ENCODE results near the gene UTP3. TPM values are rescaled to one million over a fixed set of nuclear protein-coding genes. Genes with fewer than 3 reads are reported as not detected.
"Not testable (repeated sequence)": the region's sequence is repeated elsewhere in the genome, so short reads cannot be mapped to it uniquely, and the experiment has no call there.

Gene UTP3
- total and polyA plus RNA-seq, 4 donors = 6.5 to 12.8 (median 10.9) TPM

DNA sequence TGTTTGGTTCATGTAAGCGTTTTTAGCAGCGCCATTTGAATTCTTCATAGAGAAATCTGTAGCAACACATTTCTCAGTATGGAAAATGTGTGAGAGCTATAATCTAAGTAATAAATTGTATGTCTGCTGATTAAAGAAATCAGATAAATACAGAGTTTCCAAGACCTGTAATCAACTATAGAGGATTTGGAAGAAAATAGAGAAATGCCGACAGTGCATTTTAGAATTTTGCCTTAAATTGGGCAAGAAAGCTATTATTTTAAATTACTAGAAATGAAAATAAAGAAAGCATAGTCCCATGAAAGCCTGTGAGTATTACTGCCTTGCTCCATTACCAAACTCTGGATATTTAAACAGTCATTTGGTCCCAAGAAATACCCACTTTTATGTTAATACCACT, 36.1 kb downstream of the UTP3 start:
- no peak overlapping the region for H3K4me3 ChIP-seq (ENCODE audit: low read depth in 1 of 3, low read length in 3 of 3)
- no peak overlapping the region for H3K27ac ChIP-seq (ENCODE audit: low read depth in 1 of 2, low read length in 2 of 2)
- WGBS = 99% methylated on average over 3 of the region's 3 CpGs
- DNase-seq (ENCODE audit: low spot score) = no peak
- no peaks in the 10 kb centered on the region for H3K4me1 ChIP-seq (ENCODE audit: control insufficient read depth in 4 of 4, insufficient read depth in 4 of 4, low read length in 3 of 4)
- no peaks in the 10 kb centered on the region for H3K36me3 ChIP-seq (ENCODE audit: control insufficient read depth in 4 of 4, insufficient read depth in 3 of 4, low read depth in 1 of 4, low read length in 3 of 4)
- no peaks in the 10 kb centered on the region for H3K9me3 ChIP-seq (ENCODE audit: control insufficient read depth in 4 of 4, low read length in 3 of 4)
- no peak overlapping the region for H3K9ac ChIP-seq (ENCODE audit: low read depth in 1 of 2, low read length in 2 of 2)
- no peak for TF ChIP-seq YY1 (IDR thresholded peaks at IDR 0.05)
- TF ChIP-seq, protein P1, sequence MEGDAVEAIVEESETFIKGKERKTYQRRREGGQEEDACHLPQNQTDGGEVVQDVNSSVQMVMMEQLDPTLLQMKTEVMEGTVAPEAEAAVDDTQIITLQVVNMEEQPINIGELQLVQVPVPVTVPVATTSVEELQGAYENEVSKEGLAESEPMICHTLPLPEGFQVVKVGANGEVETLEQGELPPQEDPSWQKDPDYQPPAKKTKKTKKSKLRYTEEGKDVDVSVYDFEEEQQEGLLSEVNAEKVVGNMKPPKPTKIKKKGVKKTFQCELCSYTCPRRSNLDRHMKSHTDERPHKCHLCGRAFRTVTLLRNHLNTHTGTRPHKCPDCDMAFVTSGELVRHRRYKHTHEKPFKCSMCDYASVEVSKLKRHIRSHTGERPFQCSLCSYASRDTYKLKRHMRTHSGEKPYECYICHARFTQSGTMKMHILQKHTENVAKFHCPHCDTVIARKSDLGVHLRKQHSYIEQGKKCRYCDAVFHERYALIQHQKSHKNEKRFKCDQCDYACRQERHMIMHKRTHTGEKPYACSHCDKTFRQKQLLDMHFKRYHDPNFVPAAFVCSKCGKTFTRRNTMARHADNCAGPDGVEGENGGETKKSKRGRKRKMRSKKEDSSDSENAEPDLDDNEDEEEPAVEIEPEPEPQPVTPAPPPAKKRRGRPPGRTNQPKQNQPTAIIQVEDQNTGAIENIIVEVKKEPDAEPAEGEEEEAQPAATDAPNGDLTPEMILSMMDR (IDR thresholded peaks at IDR 0.05; ENCODE audit: low read depth, low read length, missing input control) = no peak
- TF ChIP-seq GABPA (IDR thresholded peaks at IDR 0.05 in 1 of 2, conservative IDR thresholded peaks at IDR 0.05 in 1 of 2) = no peak
- no peak for TF ChIP-seq FOXA1 (IDR thresholded peaks at IDR 0.05)
- no peak for TF ChIP-seq RXRA (IDR thresholded peaks at IDR 0.05)
- no peak for TF ChIP-seq ZBTB33 (IDR thresholded peaks at IDR 0.05)
- no peak for TF ChIP-seq HNF4G (IDR thresholded peaks at IDR 0.05)
- TF ChIP-seq SP1 (IDR thresholded peaks at IDR 0.05) = no peak
- no peak for TF ChIP-seq FOXA2 (IDR thresholded peaks at IDR 0.05)
- no peak for TF ChIP-seq JUND (IDR thresholded peaks at IDR 0.05)
- no peak for TF ChIP-seq EGR1 (IDR thresholded peaks at IDR 0.05; ENCODE audit: low read depth in 2 of 2)
- H3K27me3 ChIP-seq (ENCODE audit: control insufficient read depth in 4 of 4, insufficient read depth in 4 of 4, low read length in 3 of 4) = no peaks in the 10 kb centered on the region

GRCh38 chr4:70725633-70726032, 37.3 kb downstream of the UTP3 start:
- H3K4me3 ChIP-seq (ENCODE audit: low read depth in 1 of 3, low read length in 3 of 3) = no peak overlapping the region
- no peak for DNase-seq (ENCODE audit: low spot score)
- H3K9me3 ChIP-seq (ENCODE audit: control insufficient read depth in 4 of 4, low read length in 3 of 4) = no peaks in the 10 kb centered on the region
- H3K4me1 ChIP-seq (ENCODE audit: control insufficient read depth in 4 of 4, insufficient read depth in 4 of 4, low read length in 3 of 4) = no peaks in the 10 kb centered on the region
- WGBS = 90% methylated on average over 1 of the region's 1 CpG
- TF ChIP-seq RAD21 (IDR thresholded peaks at IDR 0.05) (no peak), GABPA (IDR thresholded peaks at IDR 0.05 in 1 of 2, conservative IDR thresholded peaks at IDR 0.05 in 1 of 2) (no peak), FOXA1 (IDR thresholded peaks at IDR 0.05) (no peak), HNF4G (IDR thresholded peaks at IDR 0.05) (no peak), TAF1 (conservative IDR thresholded peaks at IDR 0.05) (no peak)
- TF ChIP-seq, protein P2, sequence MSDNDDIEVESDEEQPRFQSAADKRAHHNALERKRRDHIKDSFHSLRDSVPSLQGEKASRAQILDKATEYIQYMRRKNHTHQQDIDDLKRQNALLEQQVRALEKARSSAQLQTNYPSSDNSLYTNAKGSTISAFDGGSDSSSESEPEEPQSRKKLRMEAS (IDR thresholded peaks at IDR 0.05) = no peak
- no peak overlapping the region for H3K27ac ChIP-seq (ENCODE audit: low read depth in 1 of 2, low read length in 2 of 2)
- H3K27me3 ChIP-seq (ENCODE audit: control insufficient read depth in 4 of 4, insufficient read depth in 4 of 4, low read length in 3 of 4) = no peaks in the 10 kb centered on the region
- H3K36me3 ChIP-seq (ENCODE audit: control insufficient read depth in 4 of 4, insufficient read depth in 3 of 4, low read depth in 1 of 4, low read length in 3 of 4) = no peaks in the 10 kb centered on the region
- no peak overlapping the region for H3K9ac ChIP-seq (ENCODE audit: low read depth in 1 of 2, low read length in 2 of 2)

DNA sequence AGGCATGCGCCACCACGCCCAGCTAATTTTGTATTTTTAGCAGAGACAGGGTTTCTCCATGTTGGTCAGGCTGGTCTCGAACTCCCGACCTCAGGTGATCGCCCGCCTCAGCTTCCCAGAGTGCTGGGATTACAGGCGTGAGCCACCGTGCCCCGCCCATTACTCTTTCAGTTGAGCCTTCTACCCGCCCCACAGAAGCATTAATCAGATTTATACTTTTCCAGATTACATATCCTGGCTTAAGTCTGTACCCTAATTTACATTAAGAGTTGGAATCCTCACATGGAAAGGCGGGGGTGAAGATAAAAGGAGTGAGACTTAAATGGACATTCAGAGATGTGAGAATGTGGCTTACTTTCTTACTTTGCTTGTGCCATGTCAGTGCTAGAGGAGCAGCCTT, 38.2 kb downstream of the UTP3 start:
- H3K4me3 ChIP-seq (ENCODE audit: low read depth in 1 of 3, low read length in 3 of 3); H3K9ac ChIP-seq (ENCODE audit: low read depth in 1 of 2, low read length in 2 of 2); H3K4me1 ChIP-seq (ENCODE audit: control insufficient read depth in 4 of 4, insufficient read depth in 4 of 4, low read length in 3 of 4); H3K9me3 ChIP-seq (ENCODE audit: control insufficient read depth in 4 of 4, low read length in 3 of 4); H3K27ac ChIP-seq (ENCODE audit: low read depth in 1 of 2, low read length in 2 of 2); H3K27me3 ChIP-seq (ENCODE audit: control insufficient read depth in 4 of 4, insufficient read depth in 4 of 4, low read length in 3 of 4); DNase-seq (ENCODE audit: low spot score); H3K36me3 ChIP-seq (ENCODE audit: control insufficient read depth in 4 of 4, insufficient read depth in 3 of 4, low read depth in 1 of 4, low read length in 3 of 4): not testable (repeated sequence)
- 98% methylated on average over 11 of the region's 11 CpGs for whole genome bisulfite sequencing
